GM18502 (cell line): ENCODE data around the gene PLA2G4B.
A peak's percentile ranks its signal among the peaks of the same experiment; 100 is the strongest.
"Not testable (repeated sequence)": the region's sequence is repeated elsewhere in the genome, so short reads cannot be mapped to it uniquely, and the experiment has no call there.

Source experiments
- ATAC-seq: cut with Tn5 transposase; IDR thresholded peaks from one replicate; pipeline ENCODE4 v1.9.1; 2021; ENCODE audit warnings: mild to moderate bottlenecking; ENCODE audit not compliant: unreplicated experiment, poor library complexity

The PLA2G4B gene

GRCh38 chr15:41825572-41826535 lies 12.8 kb upstream of the PLA2G4B start:
- no peak for ATAC-seq

- ATAC-seq, result peak; percentile 10
Observed at GRCh38 chr15:41827290-41827879, 11.3 kb upstream of the PLA2G4B start.

GRCh38 chr15:41827880-41828806 lies 10.5 kb upstream of the PLA2G4B start, which contains the start of gene JMJD7:
Gene JMJD7 (plus strand): TSS chr15:41828092. CDS start chr15:41828125, 33 bp downstream.
- ATAC-seq, result peak; percentile 70

GRCh38 chr15:41828807-41829141 lies 9.9 kb upstream of the PLA2G4B start:
- ATAC-seq, result no peak

GRCh38 chr15:41829959-41830646 lies 8.5 kb upstream of the PLA2G4B start:
- ATAC-seq, result no peak

GRCh38 chr15:41831291-41831690 lies 7.4 kb upstream of the PLA2G4B start:
- ATAC-seq, result not testable (repeated sequence)

- no peak for ATAC-seq
Observed at GRCh38 chr15:41832208-41832607, 6.4 kb upstream of the PLA2G4B start.

- ATAC-seq, result no peak
Observed at GRCh38 chr15:41832875-41833274, 5.8 kb upstream of the PLA2G4B start.

- no peak for ATAC-seq
Observed at GRCh38 chr15:41834096-41834495, 4.6 kb upstream of the PLA2G4B start.

GRCh38 chr15:41836073-41836472 lies 2.6 kb upstream of the PLA2G4B start:
- no peak for ATAC-seq

GRCh38 chr15:41836713-41837454 lies 1.8 kb upstream of the PLA2G4B start:
- no peak for ATAC-seq

GRCh38 chr15:41839781-41840491 lies 1.3 kb downstream of the PLA2G4B start:
- no peak for ATAC-seq

GRCh38 chr15:41840673-41841072 lies 2.0 kb downstream of the PLA2G4B start:
- ATAC-seq, result no peak

GRCh38 chr15:41841131-41841530 lies 2.5 kb downstream of the PLA2G4B start:
- no peak for ATAC-seq

GRCh38 chr15:41842229-41842628 lies 3.6 kb downstream of the PLA2G4B start:
- no peak for ATAC-seq

GRCh38 chr15:41843571-41843970 lies 4.9 kb downstream of the PLA2G4B start:
- no peak for ATAC-seq

GRCh38 chr15:41844814-41845213 lies 6.2 kb downstream of the PLA2G4B start:
- no peak for ATAC-seq

GRCh38 chr15:41847206-41847605 lies 8.6 kb downstream of the PLA2G4B start:
- no peak for ATAC-seq

GRCh38 chr15:41847981-41848380 lies 9.3 kb downstream of the PLA2G4B start:
- no peak for ATAC-seq
